Calu3 (cell line): Measurements from ENCODE around the gene PDE4B. TPM values are rescaled to one million over a fixed set of nuclear protein-coding genes. Genes with fewer than 3 reads are reported as not detected.

Experiments used
- BruUV-seq: library from RNA; stranded (reverse); fragments of 400-500 nt; replicated peaks from 2 replicates; lab custom pipeline; 2021; lab: Mats Ljungman, UMichigan
- CTCF ChIA-PET: fragments of 300-600 bp; sonication (Branson Sonifier 250); formaldehyde crosslinking; loops from one replicate; lab custom pipeline; 2022; ENCODE audit warnings: antibody characterized with exemption; lab: Charles Lee
- DNase-seq: peaks from one replicate; pipeline ENCODE4 v3.0.0; 2022
- H3K27ac Mint-ChIP-seq: one replicate; pipeline ENCODE4 v1.8.0; 2022; ENCODE audit warnings: mixed read lengths; ENCODE audit not compliant: unreplicated experiment
- H3K27me3 Mint-ChIP-seq: one replicate; pipeline ENCODE4 v1.8.0; 2022; ENCODE audit warnings: mixed read lengths; ENCODE audit not compliant: unreplicated experiment
- H3K36me3 Mint-ChIP-seq: one replicate; pipeline ENCODE4 v1.8.0; 2022; ENCODE audit warnings: mild to moderate bottlenecking, moderate library complexity, mixed read lengths; ENCODE audit not compliant: insufficient read depth, unreplicated experiment
- H3K4me1 Mint-ChIP-seq: one replicate; pipeline ENCODE4 v1.8.0; 2022; ENCODE audit warnings: mild to moderate bottlenecking, low read depth, mixed read lengths; ENCODE audit not compliant: unreplicated experiment
- H3K4me3 Mint-ChIP-seq: one replicate; pipeline ENCODE4 v1.8.0; 2022; ENCODE audit warnings: mild to moderate bottlenecking, low read depth, moderate library complexity, mixed read lengths; ENCODE audit not compliant: unreplicated experiment
- H3K9me3 Mint-ChIP-seq: one replicate; pipeline ENCODE4 v1.8.0; 2022; ENCODE audit warnings: low read depth, mixed read lengths; ENCODE audit not compliant: unreplicated experiment
- intact Hi-C: fragments of 100-400 bp; cut with micrococcal nuclease; formaldehyde crosslinking; loops from one replicate; pipeline ENCODE4 v1.10.0; 2022; ENCODE audit not compliant: unreplicated experiment
- total RNA-seq: library from RNA; stranded (reverse); gene quantifications from 2 replicates; pipeline ENCODE4 v1.2.3, GENCODE V29; 2022
- TF ChIP-seq, protein P1 (sequence below): fragments of 200-600 bp; IDR thresholded peaks from one replicate; pipeline ENCODE4 v1.8.0; 2022; ENCODE audit warnings: antibody characterized with exemption; ENCODE audit not compliant: unreplicated experiment

PDE4B gene
- total RNA-seq, 1 experiment from 2014 or later = 2.9 TPM

DNA sequence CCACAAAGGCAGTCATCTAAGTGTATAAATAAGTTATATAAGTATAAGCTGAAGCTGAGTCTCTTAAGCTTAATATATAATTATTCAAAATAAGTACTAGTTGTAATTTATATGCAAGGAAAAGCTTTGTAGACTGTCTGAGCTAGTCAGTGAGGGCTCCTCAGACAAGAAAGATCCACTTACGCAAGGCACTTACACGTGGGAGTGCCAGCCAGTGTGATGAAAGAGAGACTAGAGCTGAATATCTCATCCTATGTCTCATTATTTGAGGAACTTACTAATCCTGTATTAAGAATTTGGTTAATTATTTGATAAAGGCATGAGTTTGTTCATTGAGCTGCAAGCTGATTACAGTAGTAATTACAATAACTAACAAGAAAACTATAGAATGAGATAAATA lies 146.9 kb downstream of the PDE4B start:
- H3K4me1 Mint-ChIP-seq = no peaks in the 10 kb centered on the region
- H3K4me3 Mint-ChIP-seq = no peak overlapping the region
- H3K36me3 Mint-ChIP-seq = no peaks in the 10 kb centered on the region
- TF ChIP-seq, protein P1, sequence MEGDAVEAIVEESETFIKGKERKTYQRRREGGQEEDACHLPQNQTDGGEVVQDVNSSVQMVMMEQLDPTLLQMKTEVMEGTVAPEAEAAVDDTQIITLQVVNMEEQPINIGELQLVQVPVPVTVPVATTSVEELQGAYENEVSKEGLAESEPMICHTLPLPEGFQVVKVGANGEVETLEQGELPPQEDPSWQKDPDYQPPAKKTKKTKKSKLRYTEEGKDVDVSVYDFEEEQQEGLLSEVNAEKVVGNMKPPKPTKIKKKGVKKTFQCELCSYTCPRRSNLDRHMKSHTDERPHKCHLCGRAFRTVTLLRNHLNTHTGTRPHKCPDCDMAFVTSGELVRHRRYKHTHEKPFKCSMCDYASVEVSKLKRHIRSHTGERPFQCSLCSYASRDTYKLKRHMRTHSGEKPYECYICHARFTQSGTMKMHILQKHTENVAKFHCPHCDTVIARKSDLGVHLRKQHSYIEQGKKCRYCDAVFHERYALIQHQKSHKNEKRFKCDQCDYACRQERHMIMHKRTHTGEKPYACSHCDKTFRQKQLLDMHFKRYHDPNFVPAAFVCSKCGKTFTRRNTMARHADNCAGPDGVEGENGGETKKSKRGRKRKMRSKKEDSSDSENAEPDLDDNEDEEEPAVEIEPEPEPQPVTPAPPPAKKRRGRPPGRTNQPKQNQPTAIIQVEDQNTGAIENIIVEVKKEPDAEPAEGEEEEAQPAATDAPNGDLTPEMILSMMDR = no peak
- no peak for DNase-seq
- no TSS peak for BruUV-seq
- H3K9me3 Mint-ChIP-seq = no peaks in the 10 kb centered on the region
- CTCF ChIA-PET = interaction anchor here (0.6 kb wide), 1 partner anchor 222 kb away, joined by 3 read pairs; no protein-coding TSS in a partner anchor
- intact Hi-C loops = no loop called here
- peaks cover 15% of the 10 kb centered on the region for H3K27me3 Mint-ChIP-seq
- no peak overlapping the region for H3K27ac Mint-ChIP-seq

DNA sequence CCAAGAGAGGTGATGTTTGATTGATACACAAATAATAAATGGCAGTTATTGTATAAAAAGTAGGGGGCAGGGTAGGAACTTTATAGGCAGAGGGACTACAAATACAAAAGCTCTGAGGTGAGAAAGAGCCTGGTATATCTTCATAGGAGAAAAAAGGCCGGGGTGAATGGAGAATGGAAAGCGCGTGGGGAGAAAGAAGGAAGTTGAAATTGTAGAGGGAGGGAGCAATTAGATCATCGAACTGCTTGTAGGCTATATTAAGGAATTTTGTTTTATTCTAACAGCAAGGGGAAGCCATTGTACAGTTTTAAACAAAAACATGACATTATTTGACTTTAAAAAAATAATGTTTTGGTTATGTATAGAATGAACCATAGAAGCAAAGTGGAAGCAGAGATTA lies 147.4 kb downstream of the PDE4B start:
- Mint-ChIP-seq H3K9me3 (no peaks in the 10 kb centered on the region), H3K4me3 (no peak overlapping the region), H3K27ac (no peak overlapping the region), H3K27me3 (peaks cover 15% of the 10 kb centered on the region), H3K4me1 (no peaks in the 10 kb centered on the region), H3K36me3 (no peaks in the 10 kb centered on the region)
- BruUV-seq = no TSS peak
- no peak for DNase-seq
- intact Hi-C loops = no loop called here
- CTCF ChIA-PET = no interaction called here
- TF ChIP-seq, protein P1 = no peak

DNA sequence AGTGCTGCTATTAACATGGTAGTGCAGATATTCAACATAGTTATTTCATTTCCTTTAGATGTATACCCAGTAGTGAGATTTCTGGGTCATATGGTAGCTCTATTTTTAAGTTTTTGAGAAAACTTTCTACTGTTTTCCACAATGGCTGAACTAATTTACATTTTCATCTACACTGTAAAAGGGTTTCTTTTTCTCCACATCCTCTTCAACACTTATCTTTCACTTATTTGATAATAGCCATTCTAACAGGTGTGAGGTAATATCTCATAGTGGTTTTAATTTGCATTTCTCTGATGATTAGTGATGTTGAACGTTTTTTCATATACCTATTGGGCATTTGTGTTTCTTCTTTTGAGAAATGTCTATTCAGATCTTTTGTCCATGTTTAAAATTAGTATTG lies 149.8 kb downstream of the PDE4B start:
- Mint-ChIP-seq H3K9me3 (no peaks in the 10 kb centered on the region), H3K4me1 (no peaks in the 10 kb centered on the region), H3K27ac (no peak overlapping the region), H3K36me3 (no peaks in the 10 kb centered on the region), H3K27me3 (peaks cover 15% of the 10 kb centered on the region), H3K4me3 (no peak overlapping the region)
- no peak for DNase-seq
- CTCF ChIA-PET = no interaction called here
- no TSS peak for BruUV-seq
- intact Hi-C loops = no loop called here
- TF ChIP-seq, protein P1 = no peak

DNA sequence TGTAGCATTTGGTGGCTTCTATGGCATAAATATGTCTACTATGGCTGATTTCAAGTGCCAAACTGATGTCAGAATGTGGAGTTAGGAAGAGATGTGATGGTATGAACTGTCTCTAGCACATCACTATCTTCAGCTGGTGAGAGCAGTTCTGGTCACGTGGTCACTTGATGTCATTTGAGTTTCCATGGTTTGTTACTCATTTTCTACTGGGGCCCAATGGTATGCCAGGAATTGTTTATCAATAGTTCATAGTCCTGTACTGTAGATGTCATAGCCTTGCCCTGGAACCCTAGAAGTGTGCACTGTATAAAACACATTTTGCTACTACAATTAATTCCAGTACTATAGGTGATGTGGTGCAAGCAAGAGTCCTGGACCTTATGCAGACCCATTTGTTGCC lies 153.7 kb downstream of the PDE4B start:
- no peaks in the 10 kb centered on the region for H3K36me3 Mint-ChIP-seq
- intact Hi-C loops = no loop called here
- CTCF ChIA-PET = no interaction called here
- H3K27ac Mint-ChIP-seq = no peak overlapping the region
- TF ChIP-seq, protein P1 = no peak
- H3K27me3 Mint-ChIP-seq = peaks cover 13% of the 10 kb centered on the region
- no peak for DNase-seq
- no peaks in the 10 kb centered on the region for H3K4me1 Mint-ChIP-seq
- no peak overlapping the region for H3K4me3 Mint-ChIP-seq
- no peaks in the 10 kb centered on the region for H3K9me3 Mint-ChIP-seq
- no TSS peak for BruUV-seq
